HG03558 (cell line): ENCODE data around the gene CROCC2.

Experiments used
- ATAC-seq: cut with Tn5 transposase; IDR thresholded peaks from one replicate; pipeline ENCODE4 v1.9.1; 2021; ENCODE audit warnings: moderate number of reproducible peaks; ENCODE audit not compliant: unreplicated experiment; ENCODE audit errors: extremely low read depth

Gene CROCC2

DNA sequence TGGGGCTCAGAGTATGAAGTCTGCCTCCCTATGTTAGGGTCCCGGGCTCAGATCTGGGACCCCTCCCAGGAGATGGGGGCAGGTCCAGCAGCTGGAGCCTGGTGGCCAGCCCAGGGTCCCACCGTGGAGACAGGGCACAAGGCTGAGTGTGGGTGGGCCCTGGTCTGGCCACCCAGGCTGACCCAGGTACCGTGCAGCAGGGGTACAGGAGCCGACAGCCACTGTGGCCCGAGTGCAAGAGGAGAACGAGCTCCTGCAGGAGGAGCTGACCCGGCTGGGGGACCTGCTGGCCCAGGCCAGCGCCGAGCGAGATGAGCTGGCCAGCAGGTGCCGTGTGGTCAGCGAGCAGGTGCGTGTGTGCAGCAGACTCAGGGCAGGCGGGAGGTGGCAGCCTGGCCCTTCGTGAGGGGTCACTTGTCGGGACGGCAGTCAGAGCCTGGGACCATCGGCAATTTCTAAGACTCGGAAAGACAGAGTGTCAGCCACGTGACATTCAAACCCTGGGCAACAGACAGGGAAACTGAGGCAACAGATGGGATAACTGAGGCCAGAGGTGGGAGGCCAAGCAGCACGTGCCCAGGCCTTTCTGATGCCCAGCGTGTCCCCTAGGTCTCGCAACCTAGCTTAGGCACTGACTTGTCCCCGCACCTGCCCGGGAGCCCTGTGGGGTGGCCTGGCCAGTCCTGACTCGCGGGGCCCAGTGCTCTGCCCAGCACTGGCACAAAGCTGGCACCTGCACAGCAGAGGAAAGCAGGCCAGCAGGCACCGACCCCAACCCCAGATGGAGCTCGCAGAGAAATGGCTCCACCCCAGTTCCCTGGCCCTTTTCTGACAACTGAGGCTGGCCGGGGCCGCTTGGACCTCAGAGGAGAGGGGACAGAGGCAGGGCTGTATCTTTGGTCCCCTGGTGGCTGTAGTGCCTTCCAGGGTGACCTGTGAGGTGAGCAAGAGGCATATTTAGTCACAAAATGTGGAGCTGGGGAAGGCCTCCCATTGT lies 13.9 kb downstream of the CROCC2 start:
- ATAC-seq, result no peak

DNA sequence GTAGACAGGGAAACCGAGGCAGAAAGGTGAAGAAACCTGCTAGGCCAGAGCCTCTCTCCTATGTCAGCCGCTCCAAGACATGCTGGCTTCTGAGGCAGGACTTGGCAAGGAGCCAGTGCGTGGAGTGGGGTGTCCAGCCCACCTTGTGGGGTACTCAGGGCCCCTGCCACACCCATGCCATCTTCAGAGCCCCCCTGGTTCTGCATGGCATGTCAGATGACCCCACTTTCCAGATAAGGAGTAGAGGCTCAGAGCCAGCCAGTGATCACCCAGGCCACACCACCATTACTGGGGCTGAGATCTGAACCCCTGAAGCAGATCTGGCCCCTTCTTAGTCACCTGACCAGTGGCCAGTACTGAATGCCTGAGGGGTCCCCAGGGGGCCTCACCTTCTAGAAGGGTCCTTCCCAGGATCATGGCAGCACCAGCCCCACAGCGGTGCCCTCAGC lies 14.7 kb downstream of the CROCC2 start:
- no peak for ATAC-seq

DNA sequence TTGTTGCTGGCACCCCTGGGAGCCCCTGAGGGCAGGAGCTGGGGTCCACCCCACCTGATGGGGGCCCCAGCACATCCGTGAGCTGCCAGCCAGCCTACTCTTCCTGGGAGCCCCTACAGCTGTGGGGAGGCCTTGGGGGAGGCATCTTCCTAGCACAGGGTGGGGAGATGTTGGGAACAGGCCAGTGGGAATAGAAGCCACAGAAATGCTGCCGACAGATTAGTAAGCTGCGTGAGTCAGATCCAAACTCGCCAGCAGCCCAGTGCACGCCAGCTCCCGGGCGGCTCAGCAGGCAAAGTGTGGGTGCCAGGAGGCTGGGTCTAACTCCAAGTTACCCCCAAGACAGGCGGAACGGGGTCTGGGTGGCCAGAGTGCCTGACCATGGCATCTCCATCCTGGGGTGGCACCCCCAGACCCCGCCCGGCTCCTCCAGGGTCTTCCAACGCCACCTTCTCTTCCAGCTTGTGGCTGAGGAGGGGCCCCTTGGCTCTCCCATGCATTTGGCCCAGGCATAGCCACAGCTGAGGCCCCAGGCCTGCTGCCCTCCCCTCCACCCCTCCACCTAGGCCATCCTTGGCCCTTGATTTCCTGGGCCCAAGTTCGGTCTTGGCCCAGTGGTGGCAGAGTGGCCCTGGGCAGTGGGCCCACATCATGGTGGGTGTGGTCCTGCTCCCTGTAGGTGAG lies 15.3 kb downstream of the CROCC2 start:
- no peak for ATAC-seq

- no peak for ATAC-seq
These were observed 15.8 kb downstream of the CROCC2 start for GRCh38 chr2:240921995-240922244.

DNA sequence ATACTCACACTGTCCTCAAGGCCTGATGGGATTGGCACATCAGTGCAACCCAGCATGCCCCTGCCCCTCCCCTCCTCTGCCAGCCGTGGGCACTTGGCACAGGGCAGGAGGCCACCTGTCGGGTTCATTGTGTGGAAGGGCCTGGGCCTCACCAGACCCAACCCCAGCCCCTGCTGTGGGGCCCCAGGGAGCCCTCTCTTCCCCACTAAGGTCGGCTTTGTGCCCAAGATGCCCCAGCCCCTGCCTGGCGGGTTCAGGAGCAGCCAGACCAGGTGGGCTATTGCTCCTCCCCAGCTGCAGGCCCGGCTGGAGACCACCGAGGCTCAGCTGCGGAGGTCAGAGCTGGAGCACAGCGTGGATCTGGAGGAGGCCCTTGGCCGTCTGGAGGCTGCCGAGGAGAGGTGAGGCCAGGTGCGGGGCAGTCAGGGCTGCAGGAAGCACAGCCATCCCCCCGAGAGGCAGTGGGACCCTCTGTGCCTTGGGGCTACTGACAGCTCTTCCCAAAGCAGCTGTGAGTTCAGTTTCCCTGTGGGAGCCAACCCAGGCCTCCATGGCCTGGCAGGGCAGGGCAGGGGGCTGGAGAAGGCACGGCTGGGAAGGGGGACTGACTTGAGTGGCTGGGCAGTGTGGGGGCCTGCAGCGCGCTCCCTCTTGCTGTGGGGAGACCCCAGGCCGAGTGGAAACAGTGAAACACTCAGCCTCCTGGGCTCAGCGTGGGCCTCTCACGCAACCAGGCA lies 16.3 kb downstream of the CROCC2 start:
- no peak for ATAC-seq

DNA sequence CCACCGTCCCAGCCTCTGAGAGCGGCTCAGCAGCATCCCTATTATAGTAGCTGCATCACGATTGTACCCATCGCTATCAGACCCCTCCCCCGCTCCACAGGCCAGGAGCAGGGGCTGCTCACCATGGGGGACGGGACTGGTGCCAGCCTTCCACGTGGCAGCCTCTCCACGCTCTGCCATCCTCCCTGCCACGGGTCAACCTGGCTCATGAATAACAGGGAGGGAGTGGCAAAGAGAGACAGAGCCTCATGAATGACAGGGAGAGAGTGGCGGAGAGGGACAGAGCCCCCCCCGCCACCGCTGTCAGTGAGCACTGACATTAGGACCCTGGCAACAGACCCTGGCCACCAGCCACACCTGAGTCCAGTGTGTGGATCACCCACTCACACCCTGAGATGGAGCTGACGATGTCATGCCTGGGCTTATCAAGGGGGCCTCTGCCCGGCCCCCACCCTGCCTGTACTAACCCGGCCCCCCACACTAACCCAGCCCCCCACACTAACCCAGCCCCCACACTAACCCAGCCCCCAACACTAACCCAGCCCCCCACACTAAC lies 16.9 kb downstream of the CROCC2 start:
- no peak for ATAC-seq

GRCh38 chr2:240925191-240925567 lies 19.0 kb downstream of the CROCC2 start:
- ATAC-seq, result no peak

- no peak for ATAC-seq
These were observed 19.7 kb downstream of the CROCC2 start for GRCh38 chr2:240925568-240926515.

GRCh38 chr2:240926516-240927389 lies 20.6 kb downstream of the CROCC2 start:
- ATAC-seq, result no peak

DNA sequence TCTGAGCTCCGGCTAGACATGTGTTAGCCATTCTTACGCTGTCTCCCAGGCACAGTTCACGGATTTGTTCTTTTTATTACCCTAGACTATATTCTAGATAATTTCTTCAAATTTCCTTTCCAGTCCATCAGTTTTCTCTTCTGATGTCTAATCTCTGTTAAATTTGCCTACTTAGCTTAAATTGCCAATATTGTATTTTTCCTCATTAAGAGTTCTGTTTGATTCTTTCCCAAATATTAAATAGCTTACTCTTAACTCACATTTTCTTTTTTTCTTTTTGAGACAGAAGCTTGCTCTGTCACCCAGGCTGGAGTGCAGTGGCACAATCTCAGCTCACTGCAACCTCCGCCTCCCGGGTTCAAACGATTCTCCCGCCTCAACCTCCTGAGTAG lies 21.2 kb downstream of the CROCC2 start:
- ATAC-seq, result no peak

GRCh38 chr2:240928476-240929363 lies 22.6 kb downstream of the CROCC2 start:
- ATAC-seq, result no peak

GRCh38 chr2:240929364-240930095 lies 23.4 kb downstream of the CROCC2 start:
- no peak for ATAC-seq

- no peak for ATAC-seq
These were observed 24.0 kb downstream of the CROCC2 start for GRCh38 chr2:240930096-240930630.

DNA sequence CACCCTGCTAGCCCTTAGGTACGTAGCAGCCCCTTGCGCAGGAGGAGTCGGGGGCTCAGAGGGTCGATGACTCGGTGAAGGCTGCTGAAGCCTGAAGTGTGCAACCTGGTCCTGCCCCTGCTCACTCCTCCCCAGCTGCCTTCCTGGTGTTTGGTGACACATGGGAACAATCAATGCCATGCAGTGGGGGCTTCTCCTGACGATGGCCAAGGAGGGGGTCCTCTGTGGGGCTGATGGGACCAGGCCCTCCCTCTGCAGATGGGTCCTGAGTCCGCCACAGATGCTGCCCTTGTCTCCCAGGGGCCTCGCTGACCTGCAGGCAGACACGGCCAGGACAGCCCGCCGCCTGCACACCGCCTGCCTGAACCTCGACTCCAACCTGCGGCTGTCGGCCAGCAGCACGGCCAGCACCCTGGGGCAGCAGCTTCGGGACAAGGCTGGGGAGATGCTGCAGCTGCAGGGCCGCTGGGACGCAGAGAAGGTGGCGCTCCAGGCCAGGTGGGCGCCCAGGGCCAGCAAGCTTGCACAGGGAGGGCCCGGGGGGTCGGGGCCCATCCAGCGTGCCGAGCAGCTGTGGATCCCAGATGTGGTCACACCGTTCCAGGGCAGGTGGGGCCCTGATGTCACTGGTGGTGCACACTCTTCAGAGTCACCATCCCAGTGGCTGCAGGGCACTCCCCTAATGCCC lies 24.6 kb downstream of the CROCC2 start:
- ATAC-seq, result no peak

DNA sequence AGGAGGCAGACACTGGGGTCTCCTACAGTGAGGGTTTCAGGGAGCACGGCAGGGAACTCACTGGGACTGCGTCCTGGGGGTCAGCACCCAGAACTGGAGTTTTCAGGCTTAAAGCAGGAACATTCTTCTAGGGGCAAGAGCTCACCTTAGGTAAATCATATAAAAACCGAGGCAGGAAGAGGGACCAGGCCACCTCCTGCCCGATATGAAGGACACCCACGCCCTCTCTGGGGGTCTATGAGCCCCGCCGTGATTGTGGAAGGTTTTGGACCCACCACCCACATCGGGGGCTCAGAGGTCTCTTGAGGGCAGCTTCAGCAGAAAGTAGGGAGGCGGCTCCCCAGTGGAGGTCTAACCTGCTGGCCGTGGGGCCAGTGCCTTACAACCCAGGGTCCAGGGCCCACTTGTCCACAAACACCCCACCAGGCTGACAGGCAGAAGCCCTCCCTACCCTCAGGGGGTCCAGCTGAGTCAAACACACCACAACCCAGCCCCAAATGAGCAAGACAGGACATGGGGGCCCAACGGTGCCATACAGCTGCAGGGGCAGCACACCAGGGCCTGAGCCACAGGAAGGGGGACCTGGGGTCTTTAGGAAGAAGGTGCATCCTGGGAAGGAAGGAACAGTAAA lies 25.3 kb downstream of the CROCC2 start:
- ATAC-seq, result no peak
